SKM-1 (cell line): ENCODE measurements around the gene TMEM150C.
"Not testable (repeated sequence)": the region's sequence is repeated elsewhere in the genome, so short reads cannot be mapped to it uniquely, and the experiment has no call there.

Experiments used
- DNase-seq: peaks from one replicate; lab custom pipeline; 2025; ENCODE audit not compliant: unreplicated experiment; lab: John Stamatoyannopoulos, UW

Gene TMEM150C

DNA sequence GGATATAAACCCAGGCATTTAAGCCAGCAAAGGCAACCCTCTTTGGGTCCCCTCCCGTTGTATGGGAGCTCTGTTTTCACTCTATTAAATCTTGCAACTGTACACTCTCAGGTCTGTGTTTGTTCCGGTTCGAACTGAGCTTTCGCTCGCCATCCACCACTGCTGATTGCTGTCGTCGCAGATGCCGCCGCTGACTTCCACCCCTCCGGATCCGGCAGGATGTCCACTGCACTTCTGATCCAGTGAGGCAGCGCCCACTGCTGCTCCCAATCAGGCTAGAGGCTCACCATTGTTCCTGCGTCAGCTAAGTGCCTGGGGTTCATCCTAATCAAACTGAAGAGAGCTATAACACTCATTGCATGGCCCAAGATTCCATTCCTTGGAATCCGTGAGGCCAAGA, 82.2 kb downstream of the TMEM150C start:
- no peak for DNase-seq

DNA sequence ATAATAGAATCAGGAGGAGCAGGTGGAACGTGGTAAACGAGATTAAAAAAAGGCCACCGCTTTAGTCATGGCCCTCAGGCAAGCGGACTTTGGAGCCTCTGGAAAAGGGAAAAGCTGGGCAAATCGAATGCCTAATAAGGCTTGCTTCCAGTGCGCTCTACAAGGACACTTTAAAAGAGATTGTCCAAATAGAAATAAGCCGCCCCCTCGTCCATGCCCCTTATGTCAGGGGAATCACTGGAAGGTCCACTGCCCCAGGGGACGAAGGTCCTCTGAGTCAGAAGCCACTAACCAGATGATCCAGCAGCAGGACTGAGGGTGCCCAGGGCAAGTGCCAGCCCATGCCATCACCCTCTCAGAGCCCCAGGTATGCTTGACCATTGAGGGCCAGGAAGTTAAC, 84.3 kb downstream of the TMEM150C start:
- DNase-seq, result not testable (repeated sequence)

- DNase-seq, result not testable (repeated sequence)
These were observed 85.9 kb downstream of the TMEM150C start for GRCh38 chr4:82475931-82476330.

GRCh38 chr4:82473621-82474164, 88.1 kb downstream of the TMEM150C start:
- no peak for DNase-seq

- DNase-seq, result not testable (repeated sequence)
These were observed 88.7 kb downstream of the TMEM150C start for GRCh38 chr4:82473080-82473479.

DNA sequence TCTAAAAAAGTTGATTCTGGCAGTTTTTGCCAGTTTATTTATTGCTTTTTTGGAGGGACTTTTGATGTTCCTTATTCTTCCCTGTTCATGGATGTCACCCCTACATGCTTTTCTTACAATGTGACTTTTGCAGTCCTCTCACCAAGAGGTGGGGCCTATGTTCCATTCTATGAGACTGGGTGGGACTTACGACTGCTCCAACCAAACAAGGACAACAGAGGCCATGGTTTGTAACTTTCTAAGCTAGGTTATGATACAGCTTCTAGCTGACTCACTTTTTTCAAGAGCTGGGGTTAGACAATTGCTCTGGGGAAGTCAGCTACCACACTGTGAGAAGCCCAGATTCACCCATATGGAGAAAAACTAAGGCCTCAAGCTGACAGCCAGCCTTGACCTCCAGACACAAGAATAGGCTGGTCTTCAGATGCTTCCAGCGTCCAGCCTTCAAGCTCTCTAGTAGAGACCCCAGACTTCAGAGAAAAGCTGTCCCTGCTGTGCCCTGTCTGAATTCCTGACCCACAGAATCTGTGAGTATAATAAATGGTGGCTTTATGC, 91.9 kb downstream of the TMEM150C start:
- no peak for DNase-seq

DNA sequence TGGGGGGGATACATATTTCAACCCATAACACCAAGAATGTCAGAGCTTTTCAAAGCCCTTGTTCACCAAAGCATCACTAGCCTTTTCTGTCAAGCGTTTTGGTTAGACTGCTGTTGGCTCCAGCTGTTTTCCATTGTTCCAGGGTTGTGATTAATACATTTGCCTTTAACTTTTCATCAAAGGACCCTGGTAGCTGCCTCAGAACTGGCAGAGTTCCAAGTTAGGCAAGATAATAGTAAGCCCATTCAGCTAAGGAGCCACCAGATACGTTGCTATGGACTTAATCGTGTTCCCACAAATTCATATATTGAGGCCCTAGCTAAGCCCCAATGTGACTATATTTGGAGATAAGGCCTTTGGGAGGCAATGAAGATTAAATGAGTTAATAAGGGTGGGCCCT, 94.3 kb downstream of the TMEM150C start:
- DNase-seq, result no peak

DNA sequence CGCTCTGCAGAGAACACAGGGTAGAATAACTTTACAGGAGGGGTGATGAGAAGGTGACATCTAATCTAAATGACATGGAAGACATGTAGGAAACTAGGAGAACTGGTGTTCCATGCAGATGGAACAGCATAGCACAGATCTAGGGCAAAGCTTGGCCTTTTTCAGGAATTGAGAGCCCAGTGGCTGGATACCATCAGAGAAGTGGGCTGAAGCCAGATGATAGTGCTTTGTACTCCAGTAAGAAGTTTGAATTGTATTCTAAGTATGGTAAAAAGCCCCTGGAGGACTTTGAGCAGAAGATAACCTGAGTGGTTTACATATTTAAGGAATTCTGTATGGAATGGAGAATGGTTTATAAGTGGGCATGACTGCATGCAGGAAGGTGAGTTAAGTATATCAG, 98.6 kb downstream of the TMEM150C start:
- no peak for DNase-seq

- peak; percentile 69 for DNase-seq
These were observed 99.4 kb downstream of the TMEM150C start for GRCh38 chr4:82462415-82462831.

DNA sequence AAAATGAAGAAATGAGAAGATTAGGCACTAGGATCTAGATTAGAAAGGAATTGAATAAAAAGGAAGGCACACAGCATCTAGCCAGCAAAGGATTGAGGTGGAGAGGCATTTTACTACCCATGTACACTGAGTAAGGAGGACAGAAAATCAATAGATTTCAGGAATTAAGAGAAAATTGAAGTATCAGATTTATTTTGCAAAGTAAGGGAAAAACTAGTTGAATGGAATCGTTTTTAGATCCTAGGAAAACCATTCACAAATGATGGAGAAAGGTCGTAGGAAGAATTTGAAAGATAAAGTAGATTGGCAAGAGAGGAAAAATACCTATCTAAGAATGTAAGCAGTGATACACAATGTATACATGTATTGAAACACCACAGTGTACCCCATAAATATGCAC, 100.1 kb downstream of the TMEM150C start:
- DNase-seq, result no peak

DNA sequence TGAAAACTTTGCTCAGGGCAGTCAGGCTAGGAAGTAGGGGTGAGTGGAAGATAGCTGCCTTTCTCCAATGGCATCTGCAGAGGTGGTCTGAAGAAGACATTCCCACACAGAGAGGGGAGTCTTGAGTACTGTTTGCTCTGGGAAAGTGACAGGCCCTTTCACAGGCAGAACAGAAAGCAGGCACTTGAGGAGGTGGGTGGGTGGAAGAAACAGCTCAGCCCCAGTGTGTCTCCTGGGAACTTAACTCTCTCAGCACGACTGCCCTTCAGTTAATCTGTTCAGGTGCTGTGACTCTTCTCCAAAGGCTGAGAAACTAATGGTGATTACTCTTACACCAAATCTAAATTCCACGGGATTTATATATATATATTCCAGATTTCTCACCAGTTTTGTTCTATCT, 103.1 kb downstream of the TMEM150C start:
- no peak for DNase-seq

DNA sequence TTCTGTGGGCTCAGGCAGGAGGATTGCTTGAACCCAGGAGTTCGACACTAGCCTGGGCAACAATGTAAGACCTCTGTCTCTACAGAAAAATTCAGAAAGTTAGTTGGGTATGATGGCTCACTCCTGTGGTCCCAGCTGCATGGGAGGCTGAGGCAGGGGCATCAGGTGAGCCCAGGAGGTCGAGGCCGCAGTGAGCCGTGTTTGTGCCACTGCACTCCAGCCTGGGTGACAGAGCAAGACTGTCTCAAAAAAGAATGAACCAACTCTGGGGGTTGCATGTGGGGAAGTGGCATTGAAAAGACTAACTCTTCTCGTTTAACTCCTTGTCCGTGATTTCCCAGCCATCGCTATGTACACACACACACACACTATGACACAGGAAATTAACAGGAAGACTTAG, 104.5 kb downstream of the TMEM150C start:
- DNase-seq, result no peak

DNA sequence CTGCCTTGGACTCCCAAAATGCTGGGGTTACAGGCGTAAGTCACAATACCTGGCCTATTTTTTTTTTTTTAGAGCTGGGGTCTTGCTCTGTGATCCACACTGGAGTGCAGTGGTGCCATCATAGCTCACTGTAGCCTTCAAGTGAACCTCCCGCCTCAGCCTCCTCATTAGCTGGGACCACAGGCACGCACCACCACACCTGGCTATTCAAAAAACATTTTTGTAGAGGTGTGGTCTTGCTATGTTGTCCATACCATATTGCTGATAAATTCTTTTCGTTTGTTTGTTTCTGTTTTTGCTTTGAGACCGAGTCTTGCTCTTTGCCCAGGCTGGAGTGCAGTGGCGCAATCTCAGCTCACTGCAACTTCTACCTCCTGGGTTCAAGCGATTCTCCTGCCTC, 109.8 kb downstream of the TMEM150C start:
- no peak for DNase-seq

- DNase-seq, result no peak
These were observed 110.6 kb downstream of the TMEM150C start for GRCh38 chr4:82450966-82451755.

DNA sequence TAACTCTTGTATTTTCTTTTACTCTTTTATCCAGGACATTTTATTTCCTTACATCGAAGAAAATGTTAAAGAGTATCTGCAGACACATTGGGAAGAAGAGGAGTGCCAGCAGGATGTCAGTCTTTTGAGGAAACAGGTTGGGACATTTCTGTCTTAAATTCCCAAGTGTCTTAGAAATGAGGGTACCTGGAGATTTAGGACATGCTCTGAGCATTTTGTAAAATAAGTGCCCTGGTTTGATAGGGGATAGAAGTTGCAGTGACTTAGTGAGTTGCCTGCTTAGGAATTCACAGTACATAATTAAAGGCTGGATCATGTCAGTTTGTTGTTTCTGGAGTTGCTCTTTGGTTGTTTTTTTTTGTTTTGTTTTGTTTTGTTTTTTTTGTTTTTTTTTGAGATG, 113.9 kb downstream of the TMEM150C start:
- DNase-seq, result no peak

GRCh38 chr4:82439088-82439487, 122.7 kb downstream of the TMEM150C start:
- DNase-seq, result no peak

- no peak for DNase-seq
These were observed 124.3 kb downstream of the TMEM150C start for GRCh38 chr4:82437285-82438005.

GRCh38 chr4:82436780-82437179, 125.0 kb downstream of the TMEM150C start:
- no peak for DNase-seq

DNA sequence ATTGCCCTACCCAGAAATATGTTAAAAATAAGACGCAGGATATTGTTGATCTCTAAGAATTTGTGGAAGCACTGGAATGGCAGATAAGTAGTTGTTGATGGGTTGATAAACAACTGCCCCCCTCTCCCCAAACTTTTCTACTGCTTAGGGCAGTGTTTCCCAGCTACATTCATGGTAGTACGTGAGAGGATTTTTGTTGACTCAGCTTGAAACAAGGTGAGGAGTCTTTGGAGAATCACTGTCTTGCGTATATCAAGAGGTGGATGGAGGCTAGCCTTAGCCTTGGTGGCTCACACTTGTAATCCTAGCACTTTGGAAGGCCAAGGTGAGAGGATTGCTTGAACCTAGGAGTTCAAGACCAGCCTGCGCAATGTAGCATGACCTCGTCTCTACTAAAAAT, 125.7 kb downstream of the TMEM150C start:
- no peak for DNase-seq

- DNase-seq, result no peak
These were observed 126.8 kb downstream of the TMEM150C start for GRCh38 chr4:82434949-82435348.

DNA sequence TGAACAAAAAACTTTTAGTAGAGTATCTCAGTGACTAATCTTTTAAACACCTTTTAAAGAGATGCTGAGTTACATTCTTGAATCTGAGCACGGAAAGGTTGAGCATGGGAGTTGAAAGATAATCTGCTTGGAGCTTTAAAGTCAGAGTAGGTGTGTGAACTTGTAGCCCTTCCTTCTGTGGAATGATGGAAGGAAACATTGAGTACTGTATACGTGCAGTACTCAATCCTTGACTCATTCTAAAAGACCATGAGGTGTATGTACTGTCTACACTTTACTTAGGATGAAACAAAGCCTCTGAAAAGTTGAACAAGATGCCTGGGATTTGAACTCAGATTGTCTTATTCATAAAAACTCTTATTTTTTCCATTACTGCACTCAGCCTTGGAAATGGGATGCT, 128.0 kb downstream of the TMEM150C start:
- DNase-seq, result no peak
